ENCODE measurements around the gene SRC. TPM values are rescaled to one million over a fixed set of nuclear protein-coding genes. Genes with fewer than 3 reads are reported as not detected.

The SRC gene
- total and polyA plus RNA-seq, 2 donors from 2014 or later, result 28.5 to 70.0 TPM

- DNase-seq (peak in 1 of 5 donors; percentile 18), FAIRE-seq (no peak)
- no peak for TF ChIP-seq CTCF (IDR thresholded peaks at IDR 0.05; ENCODE audit: borderline replicate concordance, extremely low read depth, insufficient read depth)
- no peaks in the 10 kb centered on the region for H3K27me3 ChIP-seq (ENCODE audit: control insufficient read depth, insufficient read depth, low read length)
- no peak overlapping the region for H3K27ac ChIP-seq (ENCODE audit: low read depth in 2 of 2, low read length in 2 of 2)
- H3K4me3 ChIP-seq (ENCODE audit: low read length in 3 of 3), result no peak overlapping the region
- H3K4me1 ChIP-seq (ENCODE audit: control insufficient read depth in 2 of 3, insufficient read depth in 2 of 3, low read depth in 1 of 3, low read length in 3 of 3), result peaks cover 0 to 18% (median 6%) of the 10 kb centered on the region in 3 donors
- peaks cover 0 to 5% (median 2%) of the 10 kb centered on the region in 3 donors for H3K36me3 ChIP-seq (ENCODE audit: control insufficient read depth in 2 of 3, insufficient read depth in 3 of 3, low read length in 3 of 3)
- intact Hi-C loops (cut with DNase I), result no loop called here
- H3K9ac ChIP-seq (ENCODE audit: low read length in 3 of 3), result no peak overlapping the region
- no peaks in the 10 kb centered on the region for H3K9me3 ChIP-seq (ENCODE audit: control insufficient read depth in 2 of 3, insufficient read depth in 1 of 3, low read length in 3 of 3)
Observed at GRCh38 chr20:37350649-37351574, 5.0 kb downstream of the SRC start.

DNA sequence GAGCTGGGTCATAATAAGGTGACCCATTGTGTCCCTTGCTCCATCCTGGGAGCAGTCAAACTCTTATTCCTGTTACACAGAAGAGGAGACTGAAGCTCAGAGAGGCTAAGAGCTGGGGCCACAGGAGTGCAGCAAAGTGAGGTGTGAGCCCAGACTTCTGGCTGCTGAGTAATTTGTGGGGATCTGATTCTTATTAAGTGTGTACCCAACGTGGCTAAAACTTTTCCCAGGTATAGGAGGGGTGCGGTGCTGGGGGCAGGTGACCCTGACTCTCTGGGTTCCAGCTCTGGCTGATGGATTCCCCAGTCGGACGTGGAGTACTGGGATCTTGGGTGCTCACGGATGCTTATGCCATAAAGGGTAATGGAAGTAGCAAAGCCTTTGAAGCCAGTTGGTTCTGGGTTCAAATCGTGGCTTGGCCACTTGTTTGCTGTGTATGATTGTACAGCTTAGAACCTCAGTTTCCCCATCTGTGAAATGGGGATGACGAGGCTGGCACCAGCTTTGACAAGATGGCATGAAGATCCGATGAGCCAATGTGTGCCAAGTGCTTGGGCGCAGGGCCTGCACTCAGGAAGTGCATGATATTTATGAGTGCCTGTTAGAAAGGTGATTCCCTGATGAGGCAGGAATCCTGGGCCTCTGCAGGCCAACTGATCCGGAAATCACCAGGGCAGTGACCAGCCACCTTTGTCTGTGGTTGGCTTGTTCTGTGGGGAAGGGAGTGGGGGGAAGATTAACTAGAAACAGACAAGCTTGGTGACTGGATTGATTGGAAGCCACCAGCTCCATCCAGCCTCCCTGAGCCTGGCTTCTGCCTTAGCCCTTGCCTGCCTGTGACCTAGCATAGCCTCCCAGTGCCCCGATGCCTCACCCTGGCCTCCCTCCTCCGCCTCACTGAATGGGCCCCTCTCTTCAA is 6.0 kb downstream of the SRC start:
- Histone ChIP-seq H3K9me3 (ENCODE audit: control insufficient read depth in 2 of 3, insufficient read depth in 1 of 3, low read length in 3 of 3) (no peaks in the 10 kb centered on the region), H3K9ac (ENCODE audit: low read length in 3 of 3) (no peak overlapping the region), H3K4me1 (ENCODE audit: control insufficient read depth in 2 of 3, insufficient read depth in 2 of 3, low read depth in 1 of 3, low read length in 3 of 3) (peaks cover 0 to 15% (median 3%) of the 10 kb centered on the region in 3 donors), H3K27ac (ENCODE audit: low read depth in 2 of 2, low read length in 2 of 2) (no peak overlapping the region), H3K4me3 (ENCODE audit: low read length in 3 of 3) (no peak overlapping the region), H3K27me3 (ENCODE audit: control insufficient read depth, insufficient read depth, low read length) (no peaks in the 10 kb centered on the region), H3K36me3 (ENCODE audit: control insufficient read depth in 2 of 3, insufficient read depth in 3 of 3, low read length in 3 of 3) (peaks cover 0 to 5% (median 2%) of the 10 kb centered on the region in 3 donors)
- FAIRE-seq (no peak), DNase-seq (peak in 1 of 5 donors; percentile 34)
- intact Hi-C loops (cut with DNase I), result no loop called here
- no peak for TF ChIP-seq CTCF (IDR thresholded peaks at IDR 0.05; ENCODE audit: borderline replicate concordance, extremely low read depth, insufficient read depth)

DNA sequence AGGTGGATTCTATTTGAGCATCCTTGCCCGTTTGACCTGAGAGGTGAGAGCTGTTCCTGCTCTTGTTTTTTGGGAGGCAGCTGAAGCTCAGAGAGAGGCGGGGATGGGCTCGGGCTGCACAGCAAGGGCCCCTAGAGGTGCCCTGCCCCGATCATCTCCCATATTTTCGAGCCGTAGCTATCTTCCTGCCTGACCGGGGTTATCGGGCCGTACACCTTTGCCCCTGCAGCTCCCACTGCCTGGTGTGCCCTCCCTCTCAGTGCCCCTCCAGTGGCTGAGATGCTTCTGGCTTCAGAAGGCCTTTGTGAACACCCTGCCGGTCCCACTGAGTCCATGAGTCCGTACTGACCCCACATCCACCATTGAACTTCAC is 6.7 kb downstream of the SRC start:
- FAIRE-seq, result no peak
- Histone ChIP-seq H3K4me3 (ENCODE audit: low read length in 3 of 3) (no peak overlapping the region), H3K36me3 (ENCODE audit: control insufficient read depth in 2 of 3, insufficient read depth in 3 of 3, low read length in 3 of 3) (peaks cover 0 to 5% (median 2%) of the 10 kb centered on the region in 3 donors), H3K27me3 (ENCODE audit: control insufficient read depth, insufficient read depth, low read length) (no peaks in the 10 kb centered on the region), H3K27ac (ENCODE audit: low read depth in 2 of 2, low read length in 2 of 2) (no peak overlapping the region), H3K9ac (ENCODE audit: low read length in 3 of 3) (no peak overlapping the region), H3K4me1 (ENCODE audit: control insufficient read depth in 2 of 3, insufficient read depth in 2 of 3, low read depth in 1 of 3, low read length in 3 of 3) (peaks cover 0 to 10% (median 0%) of the 10 kb centered on the region in 3 donors), H3K9me3 (ENCODE audit: control insufficient read depth in 2 of 3, insufficient read depth in 1 of 3, low read length in 3 of 3) (no peaks in the 10 kb centered on the region)
- no peak for DNase-seq
- no peak for TF ChIP-seq CTCF (IDR thresholded peaks at IDR 0.05; ENCODE audit: borderline replicate concordance, extremely low read depth, insufficient read depth)
- intact Hi-C loops (cut with DNase I), result no loop called here

Data from kidney (tissue), 14 donors.